Fibroblast of mammary gland (primary cell): ENCODE results near the gene CORO7.

Experiments
- DNase-seq: peaks from one replicate; pipeline ENCODE4 v3.0.0-alpha.2; 2010; ENCODE audit warnings: low read depth
- H3K4me3 ChIP-seq: 2 replicates; pipeline ENCODE4 v1.5.1; 2011; ENCODE audit warnings: low read depth, mild to moderate bottlenecking, low read length, moderate library complexity; ENCODE audit not compliant: control insufficient read depth
- TF ChIP-seq, protein P1 (sequence below): conservative IDR thresholded peaks from 2 replicates; pipeline ENCODE4 v1.5.1; 2011; ENCODE audit warnings: low read depth, low read length, inconsistent platforms; ENCODE audit not compliant: control insufficient read depth, insufficient read depth

Gene CORO7

DNA sequence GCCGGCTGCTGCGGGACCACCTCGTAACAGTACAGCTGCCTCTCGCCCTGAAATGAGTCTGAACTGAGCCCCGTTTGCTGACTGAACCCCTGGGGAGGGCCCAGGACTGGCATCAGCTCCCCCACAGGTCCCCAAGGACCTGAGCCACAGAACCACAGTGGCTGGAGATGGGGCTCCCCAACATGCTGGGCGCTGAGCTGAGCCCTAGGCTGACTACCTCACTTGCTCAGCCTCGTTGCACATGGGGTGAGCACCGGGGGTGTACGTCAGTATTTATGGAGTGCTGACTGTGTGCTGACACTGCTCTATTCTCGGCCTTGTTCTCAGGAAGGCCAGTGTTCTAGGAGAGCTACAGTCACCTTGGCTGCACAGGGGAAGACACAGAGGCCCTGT is 51.4 kb downstream of the CORO7 start:
- DNase-seq = no peak

DNA sequence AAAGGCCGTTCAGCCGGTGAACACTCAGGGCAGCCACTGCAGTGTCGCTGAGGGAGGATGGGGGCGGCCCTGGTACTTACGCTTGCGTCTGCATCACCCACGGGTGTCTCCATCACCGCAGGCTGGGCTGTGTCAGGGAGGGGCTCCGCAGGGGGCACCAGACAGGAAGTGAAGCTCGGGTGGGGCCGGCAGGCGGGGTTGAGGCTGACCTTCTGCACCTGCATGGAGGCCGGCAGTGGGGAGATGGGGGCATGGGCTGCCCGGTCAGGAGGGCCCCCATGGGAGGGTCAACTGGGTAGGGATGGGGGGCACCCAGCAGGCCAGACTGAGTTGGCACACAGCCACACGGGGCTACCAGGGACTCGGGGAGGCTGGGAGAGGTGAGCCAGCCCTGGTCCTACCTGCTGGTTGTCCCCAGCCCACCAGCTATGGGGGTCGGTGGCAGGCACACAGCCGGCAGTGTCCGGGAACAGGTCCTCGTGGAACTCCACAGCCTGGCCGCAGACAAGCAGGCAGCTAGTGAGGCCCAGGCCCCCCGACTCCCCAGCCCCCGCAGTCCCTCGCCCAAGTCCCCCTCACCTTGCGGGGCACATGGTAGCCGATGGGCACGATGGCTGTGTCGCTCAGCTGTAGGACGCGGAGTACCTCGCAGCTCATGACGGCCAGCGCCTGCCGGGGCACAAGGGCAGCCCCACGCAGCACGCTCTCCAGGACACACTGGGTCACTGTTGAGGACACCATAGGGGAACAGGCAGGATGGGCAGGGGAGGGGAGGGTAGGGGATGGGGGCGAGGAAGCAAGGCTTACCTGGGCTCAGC is 52.0 kb downstream of the CORO7 start:
- TF ChIP-seq, protein P1, sequence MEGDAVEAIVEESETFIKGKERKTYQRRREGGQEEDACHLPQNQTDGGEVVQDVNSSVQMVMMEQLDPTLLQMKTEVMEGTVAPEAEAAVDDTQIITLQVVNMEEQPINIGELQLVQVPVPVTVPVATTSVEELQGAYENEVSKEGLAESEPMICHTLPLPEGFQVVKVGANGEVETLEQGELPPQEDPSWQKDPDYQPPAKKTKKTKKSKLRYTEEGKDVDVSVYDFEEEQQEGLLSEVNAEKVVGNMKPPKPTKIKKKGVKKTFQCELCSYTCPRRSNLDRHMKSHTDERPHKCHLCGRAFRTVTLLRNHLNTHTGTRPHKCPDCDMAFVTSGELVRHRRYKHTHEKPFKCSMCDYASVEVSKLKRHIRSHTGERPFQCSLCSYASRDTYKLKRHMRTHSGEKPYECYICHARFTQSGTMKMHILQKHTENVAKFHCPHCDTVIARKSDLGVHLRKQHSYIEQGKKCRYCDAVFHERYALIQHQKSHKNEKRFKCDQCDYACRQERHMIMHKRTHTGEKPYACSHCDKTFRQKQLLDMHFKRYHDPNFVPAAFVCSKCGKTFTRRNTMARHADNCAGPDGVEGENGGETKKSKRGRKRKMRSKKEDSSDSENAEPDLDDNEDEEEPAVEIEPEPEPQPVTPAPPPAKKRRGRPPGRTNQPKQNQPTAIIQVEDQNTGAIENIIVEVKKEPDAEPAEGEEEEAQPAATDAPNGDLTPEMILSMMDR = no peak
- H3K4me3 ChIP-seq = no peak overlapping the region
- no peak for DNase-seq

More for the DNA sequence above, 51.4 kb downstream of the CORO7 start:
- H3K4me3 ChIP-seq = no peak overlapping the region
- TF ChIP-seq, protein P1 = no peak

DNA sequence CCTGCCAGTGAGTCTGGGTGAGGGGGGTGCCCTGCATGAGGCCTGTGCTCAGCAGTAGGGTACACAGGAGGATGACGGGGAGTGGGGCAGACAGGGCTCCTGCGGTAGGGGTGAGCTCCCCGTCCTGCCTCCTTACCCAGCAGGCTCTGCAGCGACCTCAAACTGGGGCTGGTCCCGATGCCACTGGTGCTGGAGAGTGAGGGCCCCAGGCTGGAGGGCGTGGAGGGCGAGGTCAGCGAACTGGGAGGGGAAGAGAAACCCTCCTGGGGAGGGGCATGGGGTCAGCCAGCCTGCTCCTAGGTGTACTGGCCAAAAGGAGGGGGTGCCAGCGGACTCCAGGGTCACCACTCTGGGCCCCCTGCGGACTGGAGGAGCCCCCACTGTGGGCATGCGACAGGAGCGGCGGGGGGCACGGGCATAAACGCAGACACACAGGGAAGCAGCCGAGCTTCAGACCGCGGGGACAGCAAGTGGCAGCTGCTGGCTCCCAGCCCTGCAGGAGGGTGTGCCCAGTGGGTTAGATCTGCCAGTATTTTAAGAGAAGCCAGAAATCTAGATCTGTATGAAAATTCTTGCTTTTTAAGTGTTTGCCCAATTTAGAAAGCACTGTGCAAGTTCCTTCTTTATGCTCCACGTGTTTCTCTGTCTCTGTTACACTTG is 53.8 kb downstream of the CORO7 start:
- no peak for DNase-seq
- TF ChIP-seq, protein P1 = no peak
- H3K4me3 ChIP-seq = no peak overlapping the region

DNA sequence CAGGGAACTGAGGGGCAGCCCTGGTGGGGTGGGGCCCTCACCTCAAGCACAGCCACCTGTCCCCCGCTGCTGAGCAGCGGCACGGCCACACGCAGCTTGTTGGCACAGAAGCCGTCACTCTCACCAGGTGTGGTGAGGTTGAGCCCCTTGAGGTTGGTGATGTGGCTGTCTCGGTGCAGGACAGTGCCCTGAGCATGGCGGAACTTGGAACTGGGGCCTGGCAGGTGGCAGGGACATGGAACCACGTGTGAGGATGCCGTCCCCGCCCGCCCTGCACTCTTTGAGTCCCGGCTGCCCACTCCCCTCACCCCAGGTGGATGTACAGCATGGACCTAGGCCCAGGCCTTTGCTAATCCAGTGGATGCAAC is 54.5 kb downstream of the CORO7 start:
- TF ChIP-seq, protein P1 = no peak

DNA sequence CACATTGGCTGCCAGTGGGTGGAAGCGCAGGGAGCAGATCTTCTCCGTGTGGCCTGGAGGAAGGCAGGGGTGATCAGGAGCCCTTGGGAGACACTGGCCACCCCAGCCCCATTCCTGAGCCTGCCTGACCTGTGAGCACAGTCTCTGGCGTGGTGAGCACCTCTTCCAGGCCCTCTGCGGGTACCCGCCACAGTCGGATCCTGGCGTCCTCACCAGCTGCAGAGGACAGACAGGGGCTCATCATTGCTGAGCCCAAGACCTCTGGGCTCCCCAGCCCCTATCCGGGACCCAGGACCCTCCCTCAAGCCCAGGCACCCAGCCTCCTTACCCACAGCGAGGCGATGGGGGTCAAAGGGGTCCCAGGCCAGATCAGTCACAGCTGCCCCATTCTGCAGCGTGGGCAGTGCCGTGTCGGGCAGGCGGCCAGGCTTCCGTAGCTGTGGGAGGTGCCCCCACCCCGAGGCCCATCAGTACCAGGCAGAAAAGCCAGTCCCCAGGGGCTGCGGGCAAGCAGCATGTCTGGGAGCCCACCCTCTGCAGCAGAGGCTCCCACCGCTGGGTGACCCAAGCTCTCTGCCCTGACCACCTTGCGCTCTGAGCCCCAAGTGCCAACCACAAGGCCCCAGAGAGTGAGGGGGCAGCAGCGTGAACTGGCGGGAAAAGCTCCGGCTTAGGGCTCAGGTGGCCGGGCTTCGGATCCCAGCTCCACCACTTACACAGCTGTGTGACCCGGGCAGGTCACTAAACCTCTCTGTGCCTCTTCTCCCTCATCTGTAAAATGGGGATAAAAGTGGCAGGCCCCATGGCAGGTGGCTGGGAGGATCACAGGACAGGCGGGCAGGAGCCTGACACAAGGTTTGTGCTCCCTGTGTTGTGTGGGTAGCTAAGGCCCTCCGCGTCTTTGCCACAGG is 55.1 kb downstream of the CORO7 start:
- H3K4me3 ChIP-seq = no peak overlapping the region
- no peak for DNase-seq
- TF ChIP-seq, protein P1 = no peak

More for the DNA sequence above, 54.5 kb downstream of the CORO7 start:
- DNase-seq = no peak
- H3K4me3 ChIP-seq = no peak overlapping the region

DNA sequence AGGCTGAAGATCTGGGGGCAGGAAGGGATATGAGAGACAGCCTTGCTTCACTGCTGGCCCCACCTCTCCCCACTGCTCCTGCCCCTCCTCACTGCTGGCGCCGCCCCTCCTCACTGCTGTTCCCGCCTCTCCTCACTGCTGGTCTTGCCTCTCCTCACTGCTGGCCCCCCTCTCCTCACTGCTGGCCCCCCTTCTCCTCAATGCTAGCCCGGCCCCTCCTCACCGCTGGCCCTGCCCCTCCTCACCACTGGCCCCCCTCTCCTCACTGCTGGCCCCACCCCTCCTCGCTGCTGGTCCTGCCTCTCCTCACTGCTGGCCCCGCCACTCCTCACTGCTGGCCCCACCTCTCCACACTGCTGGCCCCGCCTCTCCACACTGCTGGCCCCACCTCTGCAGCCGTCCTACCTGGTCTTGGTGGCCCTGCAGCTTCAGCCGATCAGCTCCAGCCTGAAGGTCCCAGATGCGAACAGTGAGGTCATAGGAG is 55.8 kb downstream of the CORO7 start:
- TF ChIP-seq, protein P1 = no peak
- DNase-seq = no peak
- no peak overlapping the region for H3K4me3 ChIP-seq
